GM21515 (cell line): Measurements from ENCODE around the gene CDCP1.
A peak's percentile ranks its signal among the peaks of the same experiment; 100 is the strongest.
"Not testable (repeated sequence)": the region's sequence is repeated elsewhere in the genome, so short reads cannot be mapped to it uniquely, and the experiment has no call there.

Experiments
- ATAC-seq: cut with Tn5 transposase; IDR thresholded peaks from one replicate; pipeline ENCODE4 v1.9.1; 2021; ENCODE audit not compliant: unreplicated experiment

The CDCP1 gene

DNA sequence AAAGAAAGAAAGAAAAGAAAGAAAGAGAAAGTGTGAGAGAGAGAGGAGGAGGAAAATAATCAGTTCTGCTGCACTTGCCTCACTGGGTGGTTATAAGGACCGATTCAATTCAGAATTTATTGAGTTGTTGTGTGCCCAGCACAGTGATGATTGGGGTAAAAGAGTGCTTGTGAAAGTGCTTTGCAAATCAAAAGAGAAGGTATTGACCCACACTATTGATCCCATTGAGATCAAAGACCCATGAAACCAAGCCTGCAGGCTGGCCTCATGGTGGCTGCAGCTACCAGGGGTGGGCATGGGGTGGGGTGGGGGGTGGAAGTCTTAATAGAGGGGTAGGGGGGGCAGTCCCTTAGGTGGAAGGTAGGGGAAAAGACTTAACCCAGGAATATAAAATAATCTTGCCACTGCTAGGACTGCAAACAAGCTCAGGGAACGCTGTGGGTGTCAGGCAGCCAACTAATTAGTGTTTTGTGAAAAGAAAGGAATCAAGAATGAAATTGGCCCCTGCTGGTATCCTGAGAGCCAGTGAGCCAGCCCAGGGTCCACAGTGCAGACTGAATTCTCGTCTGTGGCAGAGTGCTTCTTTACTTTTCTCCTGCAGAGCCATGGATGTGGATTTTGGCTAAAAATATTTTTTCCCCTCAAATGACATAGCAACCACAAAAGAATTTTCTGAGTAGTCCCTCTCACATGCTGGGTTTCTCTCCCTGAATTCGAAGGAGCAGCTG is 85.8 kb downstream of the CDCP1 start:
- ATAC-seq = no peak

DNA sequence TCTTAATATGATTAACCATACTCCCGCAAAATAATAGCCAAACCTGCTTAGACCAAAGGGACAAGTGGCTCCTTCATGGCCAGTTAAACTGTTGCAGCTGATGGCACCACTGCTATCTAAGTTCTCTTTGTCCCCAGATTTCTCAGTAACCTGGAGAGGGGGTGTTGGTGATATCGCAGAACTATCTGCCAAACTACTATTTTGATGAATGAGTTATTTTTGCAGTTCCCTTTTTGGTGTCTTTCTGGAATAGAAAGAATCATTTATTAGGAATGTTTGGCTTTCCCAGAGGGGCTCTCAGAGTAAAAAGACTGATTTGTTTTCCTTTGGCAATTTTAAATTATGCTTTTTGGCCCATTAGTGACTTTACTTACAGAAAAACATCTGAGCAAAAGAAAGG is 87.0 kb downstream of the CDCP1 start:
- ATAC-seq = no peak

DNA sequence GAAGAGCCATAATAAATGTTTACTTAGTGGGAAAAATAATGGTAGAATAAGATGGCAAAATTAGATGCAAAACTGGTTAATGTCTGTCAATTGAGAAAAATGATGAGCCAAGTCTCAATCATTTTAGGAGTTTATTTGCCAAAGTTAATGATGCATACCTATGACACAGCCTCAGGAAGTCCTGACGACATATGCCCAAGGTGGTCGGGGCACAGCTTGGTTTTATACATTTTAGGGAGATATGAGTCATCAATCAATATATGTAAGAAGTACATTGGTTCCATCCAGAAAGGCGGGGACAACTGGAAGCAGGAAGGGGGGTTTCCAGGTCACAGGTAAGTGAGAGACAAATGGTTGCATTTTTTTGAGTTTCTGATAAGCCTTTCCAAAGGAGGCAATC is 88.6 kb downstream of the CDCP1 start:
- no peak for ATAC-seq

GRCh38 chr3:45056608-45057301 is 89.4 kb downstream of the CDCP1 start:
- ATAC-seq = no peak

DNA sequence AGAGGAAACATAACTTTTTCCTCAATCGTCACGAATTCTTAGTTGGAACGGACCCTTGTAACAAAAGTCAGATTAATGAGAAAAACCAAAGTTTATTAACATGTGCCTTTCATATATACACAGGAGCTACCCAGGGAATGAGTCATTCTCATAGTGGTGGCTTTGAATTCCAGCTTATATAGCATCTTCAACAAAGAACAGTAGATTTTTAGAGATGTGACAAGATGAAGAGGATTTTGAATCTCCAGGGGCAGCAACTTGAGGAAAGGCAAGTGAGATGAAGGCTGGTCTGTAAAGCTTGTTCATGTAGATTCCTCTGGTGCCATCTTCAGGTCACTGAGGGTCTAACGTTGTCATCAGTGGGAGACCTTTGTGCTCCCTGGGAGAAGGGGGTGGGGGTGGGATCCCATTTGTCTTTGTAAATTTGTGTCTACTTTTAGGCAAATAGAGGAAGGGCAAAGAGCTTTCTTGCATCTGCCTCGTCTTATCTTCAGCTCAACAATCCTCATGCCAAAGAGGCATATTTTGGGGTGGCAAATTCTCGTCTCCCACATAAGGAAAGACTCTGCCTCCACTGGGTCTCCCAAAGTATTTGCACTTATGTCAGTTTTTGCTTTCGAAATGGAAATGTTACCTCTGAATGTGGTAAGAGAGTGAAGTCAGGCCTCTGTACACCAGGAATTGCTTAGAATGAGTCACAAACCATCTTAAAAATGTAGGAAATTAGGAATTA is 90.6 kb downstream of the CDCP1 start:
- ATAC-seq = no peak

GRCh38 chr3:45055032-45055410 is 91.2 kb downstream of the CDCP1 start:
- ATAC-seq = no peak

DNA sequence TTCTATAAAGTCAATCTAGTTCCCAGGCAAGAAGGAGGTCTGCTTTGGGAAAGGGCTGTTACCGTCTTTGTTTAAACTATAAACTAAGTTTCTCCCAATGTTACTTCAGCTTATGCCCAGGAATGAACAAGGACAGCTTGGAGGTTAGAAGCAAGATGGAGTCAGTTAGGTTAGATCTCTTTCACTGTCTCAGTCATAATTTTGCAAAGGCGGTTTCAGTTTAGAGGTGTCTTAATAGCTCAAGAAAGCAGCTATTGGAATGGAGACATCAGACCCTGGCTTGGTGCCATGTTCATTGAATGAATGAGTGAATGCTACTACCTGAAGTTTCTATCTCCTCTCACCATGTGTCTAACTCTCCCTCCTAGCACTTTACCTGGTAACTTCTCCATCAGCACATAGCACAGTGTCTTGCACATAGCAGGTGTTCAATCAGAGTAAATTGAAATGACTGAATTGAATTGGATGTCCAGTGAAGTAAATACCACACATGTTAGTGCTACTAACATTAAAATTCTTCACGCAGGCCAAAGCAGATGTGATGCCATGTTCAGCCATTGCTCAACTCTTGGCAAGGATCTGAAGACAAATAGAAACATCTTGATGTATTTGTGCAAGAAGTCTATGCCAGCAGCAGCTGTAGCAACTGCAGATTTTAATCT is 91.9 kb downstream of the CDCP1 start:
- no peak for ATAC-seq

DNA sequence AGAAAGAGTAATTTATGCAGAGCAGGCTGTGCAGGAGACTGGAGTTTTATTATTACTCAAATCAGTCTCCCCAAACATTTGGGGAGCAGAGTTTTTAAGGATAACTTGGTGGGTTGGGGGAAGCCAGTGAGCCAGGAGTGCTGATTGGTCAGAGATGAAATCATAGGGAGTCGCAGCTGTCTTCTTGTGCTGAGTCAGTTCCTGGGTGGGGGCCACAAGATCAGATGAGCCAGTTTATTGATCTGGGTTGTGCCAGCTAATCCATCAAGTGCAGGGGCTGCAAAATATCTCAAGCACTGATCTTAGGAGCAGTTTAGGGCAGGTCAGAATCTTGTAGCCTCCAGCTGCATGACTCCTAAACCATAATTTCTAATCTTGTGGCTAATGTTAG is 92.4 kb downstream of the CDCP1 start:
- ATAC-seq = not testable (repeated sequence)

DNA sequence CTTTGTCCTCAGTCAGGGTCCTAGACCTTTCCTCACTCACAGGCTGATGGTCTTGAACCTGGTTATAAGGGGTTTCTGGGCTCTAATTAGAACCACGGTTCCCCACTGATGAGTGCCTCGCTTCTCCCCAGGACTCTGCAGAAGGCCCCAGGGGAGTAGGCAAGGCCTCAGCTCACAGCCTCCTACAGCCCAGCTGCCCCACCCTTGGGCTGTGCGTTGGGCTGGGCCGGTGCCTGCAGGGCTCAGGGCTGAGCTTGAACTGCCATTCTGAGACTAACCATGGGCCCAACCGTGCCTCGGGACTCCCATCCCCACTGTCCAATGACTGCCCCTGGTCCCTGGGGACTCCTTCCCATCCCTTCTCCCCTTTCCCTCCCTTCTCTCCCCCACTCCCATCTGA is 94.5 kb downstream of the CDCP1 start:
- ATAC-seq = no peak

DNA sequence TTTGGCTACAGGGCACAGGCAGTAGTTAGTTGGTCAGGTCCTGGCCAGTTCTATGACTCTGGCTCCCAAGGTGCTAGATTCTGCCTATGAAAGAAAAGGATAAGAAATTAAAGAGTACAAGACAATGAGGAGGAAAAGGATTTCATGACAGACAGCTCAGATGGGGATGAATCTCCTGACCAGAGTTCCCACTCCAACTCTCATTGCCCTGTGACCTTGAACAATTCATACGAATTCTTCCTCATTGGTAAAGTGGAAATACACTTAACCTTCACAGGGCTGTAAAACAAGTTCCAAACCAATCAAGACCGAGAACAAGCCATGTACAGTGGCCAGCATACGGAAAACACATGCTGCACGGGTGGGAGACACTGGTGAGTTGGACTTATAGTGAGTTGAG is 96.4 kb downstream of the CDCP1 start:
- no peak for ATAC-seq

GRCh38 chr3:45048244-45048643 is 97.9 kb downstream of the CDCP1 start:
- no peak for ATAC-seq

- ATAC-seq = no peak
Measured at GRCh38 chr3:45043728-45044299, 102.4 kb downstream of the CDCP1 start.

- ATAC-seq = no peak
Measured at GRCh38 chr3:45042162-45042561, 104.0 kb downstream of the CDCP1 start.

DNA sequence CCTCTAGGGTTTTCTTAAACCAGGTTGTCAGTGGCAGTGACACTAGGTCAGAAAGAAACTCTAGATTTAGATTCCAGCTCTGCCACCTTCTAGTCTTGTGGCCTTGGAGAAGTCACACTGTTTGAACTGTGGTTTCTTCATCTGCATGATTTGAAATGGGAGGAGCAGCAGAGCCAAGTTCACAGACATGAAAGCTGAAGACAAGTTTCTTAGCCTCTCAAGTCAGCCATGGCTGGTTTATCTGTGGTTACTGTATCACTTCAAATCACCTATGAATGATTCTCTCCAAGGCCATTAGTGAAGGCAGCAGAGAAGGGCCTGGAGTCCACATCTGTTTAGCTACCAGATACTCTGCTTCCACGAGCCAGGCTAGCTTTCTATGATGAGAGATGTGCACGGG is 104.5 kb downstream of the CDCP1 start:
- no peak for ATAC-seq

GRCh38 chr3:45037720-45038455 is 108.3 kb downstream of the CDCP1 start:
- ATAC-seq = peak; percentile 78

DNA sequence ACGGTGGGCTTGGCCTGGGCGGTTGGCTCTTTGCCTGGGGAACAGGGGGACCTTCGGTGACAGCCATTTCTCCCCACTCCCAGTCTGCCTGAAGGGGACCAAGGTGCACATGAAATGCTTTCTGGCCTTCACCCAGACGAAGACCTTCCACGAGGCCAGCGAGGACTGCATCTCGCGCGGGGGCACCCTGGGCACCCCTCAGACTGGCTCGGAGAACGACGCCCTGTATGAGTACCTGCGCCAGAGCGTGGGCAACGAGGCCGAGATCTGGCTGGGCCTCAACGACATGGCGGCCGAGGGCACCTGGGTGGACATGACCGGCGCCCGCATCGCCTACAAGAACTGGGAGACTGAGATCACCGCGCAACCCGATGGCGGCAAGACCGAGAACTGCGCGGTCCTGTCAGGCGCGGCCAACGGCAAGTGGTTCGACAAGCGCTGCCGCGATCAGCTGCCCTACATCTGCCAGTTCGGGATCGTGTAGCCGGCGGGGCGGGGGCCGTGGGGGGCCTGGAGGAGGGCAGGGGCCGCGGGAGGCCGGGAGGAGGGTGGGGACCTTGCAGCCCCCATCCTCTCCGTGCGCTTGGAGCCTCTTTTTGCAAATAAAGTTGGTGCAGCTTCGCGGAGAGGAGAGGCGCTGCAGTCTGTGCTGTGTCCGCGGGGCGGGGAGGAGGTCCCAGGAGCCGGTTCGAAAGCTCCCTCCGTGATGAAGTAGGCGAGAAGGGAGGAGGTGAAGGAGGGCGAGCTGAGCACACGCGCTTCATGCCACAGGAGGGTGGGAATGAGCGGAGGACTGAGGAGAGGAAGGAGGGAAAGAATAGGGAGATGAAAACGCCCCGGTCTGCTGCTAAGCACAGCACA is 110.5 kb downstream of the CDCP1 start:
- no peak for ATAC-seq

DNA sequence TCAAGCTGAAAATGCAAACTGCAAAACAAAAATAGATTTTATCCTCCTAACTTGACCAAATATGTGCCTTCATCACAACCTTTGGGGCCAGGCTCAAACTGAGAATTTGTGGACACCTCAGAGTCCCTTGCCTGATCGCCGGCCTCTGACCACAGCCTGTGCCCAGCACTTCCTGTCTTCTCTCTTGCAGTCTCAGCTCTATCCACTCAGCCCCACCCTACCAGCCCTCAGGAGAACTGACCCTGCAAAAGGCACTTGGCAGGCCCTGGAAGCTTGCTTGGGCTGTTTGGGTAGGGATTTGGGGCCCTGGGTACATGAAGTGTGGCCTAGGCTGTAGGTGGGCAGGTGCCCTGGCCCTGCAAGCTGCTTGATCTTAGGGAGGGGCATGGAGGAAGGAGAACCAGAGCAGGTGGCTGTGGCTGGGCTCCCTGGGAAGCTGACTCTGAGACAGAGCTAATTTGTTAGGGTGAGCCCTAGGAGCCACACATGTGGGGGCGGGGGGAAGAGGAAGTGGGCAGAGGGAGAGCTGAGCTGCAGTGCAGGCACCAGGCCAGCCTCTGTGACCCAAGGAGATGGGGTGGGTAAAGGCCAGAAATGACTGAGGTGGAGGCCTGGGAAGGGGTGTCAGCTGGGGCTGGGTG is 111.4 kb downstream of the CDCP1 start:
- ATAC-seq = no peak

DNA sequence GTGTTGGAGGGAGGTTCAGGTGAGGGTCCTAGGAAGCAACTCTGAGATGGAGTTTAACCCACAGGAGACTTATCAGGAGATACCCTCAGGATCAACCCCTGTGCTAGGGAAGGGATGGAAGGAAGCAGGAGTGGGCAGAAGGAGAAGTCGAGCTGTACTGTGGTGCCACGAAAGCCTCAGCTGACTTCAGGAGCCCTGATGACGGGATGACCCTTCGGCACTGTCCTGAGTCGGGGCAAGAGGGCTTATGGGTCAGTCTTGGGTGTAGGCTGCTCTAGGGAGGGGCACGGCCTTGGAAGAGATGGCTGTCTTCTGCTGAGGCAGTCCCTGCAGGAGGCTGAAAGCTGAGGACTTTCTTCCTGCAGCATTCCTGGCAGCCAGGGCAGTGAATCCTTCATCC is 112.4 kb downstream of the CDCP1 start:
- no peak for ATAC-seq
